Common myeloid progenitor, CD34-positive (primary cell): ENCODE results near the gene TPM2.

Experiments used
- CTCF ChIA-PET: fragments of 350-600 bp; sonication (Branson Sonifier 250); formaldehyde crosslinking; loops from one replicate; lab custom pipeline; 2021; ENCODE audit warnings: antibody characterized with exemption; lab: Charles Lee
- POLR2A ChIA-PET: fragments of 350-600 bp; sonication (Branson Sonifier 250); formaldehyde crosslinking; loops from one replicate; lab custom pipeline; 2021; ENCODE audit warnings: antibody characterized with exemption; lab: Charles Lee
- DNase-seq, 3 donors: peaks; one replicate each; pipeline versions ENCODE4 v3.0.0 to v3.0.0-alpha.2; 2013
- H3K27ac ChIP-seq, 2 experiments: 1 replicate in 1 of 2; 2 replicates in 1 of 2; pipeline ENCODE4 v1.7.0; 2013; ENCODE audit warnings: inconsistent platforms in 2 of 2, low read length in 2 of 2, mild to moderate bottlenecking in 2 of 2, low read depth in 1 of 2, moderate library complexity in 1 of 2; ENCODE audit not compliant: severe bottlenecking in 2 of 2, insufficient read depth in 1 of 2, poor library complexity in 1 of 2
- H3K27me3 ChIP-seq, 5 experiments: replicated peaks in 2 of 5; 1 replicate in 3 of 5; 2 replicates in 2 of 5; pipeline versions ENCODE4 v1.6.1 to v1.7.0; 2013; ENCODE audit warnings: low read length in 4 of 5, mild to moderate bottlenecking in 2 of 5, moderate library complexity in 2 of 5, inconsistent platforms in 1 of 5; ENCODE audit not compliant: insufficient read depth in 5 of 5, control insufficient read depth in 4 of 5
- H3K36me3 ChIP-seq, 4 experiments: 1 replicate in 2 of 4; 2 replicates in 2 of 4; pipeline versions ENCODE4 v1.6.1 to v1.7.0; 2013; ENCODE audit warnings: low read length in 3 of 4, control low read depth in 1 of 4, mild to moderate bottlenecking in 1 of 4; ENCODE audit not compliant: control insufficient read depth in 4 of 4, insufficient read depth in 4 of 4
- H3K4me1 ChIP-seq, 4 experiments: 1 replicate in 3 of 4; 2 replicates in 1 of 4; pipeline versions ENCODE4 v1.6.1 to v1.7.1; 2013; ENCODE audit warnings: low read length in 3 of 4, mild to moderate bottlenecking in 3 of 4, control low read depth in 1 of 4, inconsistent platforms in 1 of 4, moderate library complexity in 1 of 4; ENCODE audit not compliant: control insufficient read depth in 4 of 4, insufficient read depth in 4 of 4; ENCODE audit errors: control extremely low read depth in 1 of 4
- H3K4me3 ChIP-seq, 7 experiments: 1 replicate in 4 of 7; 2 replicates in 3 of 7; pipeline versions ENCODE4 v1.5.1 to v1.7.0; 2013; ENCODE audit warnings: mild to moderate bottlenecking in 7 of 7, low read length in 6 of 7, moderate library complexity in 6 of 7, inconsistent platforms in 2 of 7, low read depth in 2 of 7, control low read depth in 1 of 7; ENCODE audit not compliant: insufficient read depth in 4 of 7, control insufficient read depth in 1 of 7; ENCODE audit errors: extremely low read depth in 1 of 7
- H3K9me3 ChIP-seq, 5 experiments: 1 replicate in 4 of 5; 2 replicates in 1 of 5; pipeline versions ENCODE4 v1.6.1 to v1.7.1; 2013; ENCODE audit warnings: low read length in 4 of 5, mild to moderate bottlenecking in 2 of 5, inconsistent platforms in 1 of 5, low read depth in 1 of 5, moderate library complexity in 1 of 5; ENCODE audit not compliant: control insufficient read depth in 4 of 5, insufficient read depth in 2 of 5; ENCODE audit errors: control extremely low read depth in 1 of 5
- WGBS: methylation state at CpG from one replicate; pipeline ENCODE4 v1.1.5; 2013; ENCODE audit not compliant: insufficient coverage; 5-methylcytosine and 5-hydroxymethylcytosine counted together

TPM2 gene

DNA sequence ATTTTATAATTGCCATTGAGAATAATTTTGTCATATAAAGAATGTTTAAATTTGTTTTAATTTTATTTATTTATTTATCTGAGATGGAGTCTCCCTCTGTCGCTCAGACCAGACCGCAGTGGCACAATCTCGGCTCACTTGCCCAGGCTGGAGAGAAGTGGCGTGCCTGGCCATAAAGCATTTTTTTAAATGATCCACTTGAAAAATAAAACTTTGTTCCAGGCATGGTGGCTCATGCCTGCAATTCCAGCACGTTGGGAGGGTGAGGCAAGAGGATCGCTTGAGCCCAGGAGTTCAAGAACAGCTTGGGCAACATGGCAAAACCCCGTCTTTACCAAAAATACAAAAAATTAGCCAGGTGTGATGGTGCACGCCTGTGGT, 36.9 kb downstream of the TPM2 start:
- Histone ChIP-seq H3K27me3 (no peaks in the 10 kb centered on the region), H3K4me1 (peaks cover 2 to 51% (median 31%) of the 10 kb centered on the region in 4 experiments), H3K4me3 (no peak overlapping the region), H3K27ac (no peak overlapping the region), H3K36me3 (no peaks in the 10 kb centered on the region), H3K9me3 (no peaks in the 10 kb centered on the region)
- 97% methylated on average over 7 of the region's 8 CpGs for WGBS
- POLR2A ChIA-PET, result interaction anchor here (0.6 kb wide), 1 partner anchor 751 kb away, joined by 3 read pairs; no protein-coding TSS in a partner anchor
- no peak for DNase-seq
- CTCF ChIA-PET, result no interaction called here

DNA sequence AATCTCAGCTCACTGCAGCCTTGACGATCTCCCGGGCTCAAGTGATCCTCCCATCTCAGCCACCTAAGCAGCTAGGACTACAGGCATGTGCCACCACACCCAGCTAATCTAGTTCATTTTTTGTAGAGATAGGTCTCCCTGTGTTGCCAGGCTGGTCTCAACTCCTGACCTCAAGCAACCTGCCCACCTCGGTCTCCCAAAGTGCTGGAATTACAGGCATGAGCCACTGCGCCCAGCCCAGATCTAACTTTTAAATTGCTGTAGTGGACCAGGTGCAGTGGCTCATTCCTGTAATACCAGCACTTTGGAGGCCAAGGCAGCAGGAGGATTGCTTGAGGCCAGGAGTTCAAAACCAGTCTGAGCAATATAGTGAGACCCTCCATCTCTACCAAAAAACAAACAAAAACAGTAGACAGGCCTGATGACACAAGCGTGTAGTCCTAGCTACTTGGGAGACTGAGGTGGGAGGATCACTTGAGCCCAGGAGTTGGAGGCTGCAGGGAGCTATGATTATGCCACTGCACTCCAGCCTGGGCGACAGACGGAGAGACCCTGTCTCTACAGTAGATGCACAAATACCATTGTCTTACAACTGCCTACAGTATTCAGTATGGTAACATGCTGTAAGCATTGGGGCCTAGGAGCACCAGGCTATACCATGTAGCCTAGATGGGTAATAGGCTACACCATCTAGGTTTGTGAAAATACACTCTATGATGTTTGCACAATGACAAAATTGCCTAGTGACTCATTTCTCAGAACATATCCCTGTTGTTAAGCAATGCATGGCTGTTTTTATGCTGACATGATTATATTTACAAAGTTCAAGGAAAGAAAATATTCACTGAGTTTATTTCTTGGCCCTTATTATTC, 37.5 kb downstream of the TPM2 start:
- Histone ChIP-seq H3K27ac (no peak overlapping the region), H3K27me3 (no peaks in the 10 kb centered on the region), H3K9me3 (no peaks in the 10 kb centered on the region), H3K4me3 (no peak overlapping the region), H3K4me1 (peaks cover 2 to 51% (median 31%) of the 10 kb centered on the region in 4 experiments), H3K36me3 (no peaks in the 10 kb centered on the region)
- WGBS, result 98% methylated on average over 4 of the region's 7 CpGs
- POLR2A ChIA-PET, result interaction anchor here (0.6 kb wide), 1 partner anchor 751 kb away, joined by 3 read pairs; no protein-coding TSS in a partner anchor
- CTCF ChIA-PET, result no interaction called here
- no peak for DNase-seq

DNA sequence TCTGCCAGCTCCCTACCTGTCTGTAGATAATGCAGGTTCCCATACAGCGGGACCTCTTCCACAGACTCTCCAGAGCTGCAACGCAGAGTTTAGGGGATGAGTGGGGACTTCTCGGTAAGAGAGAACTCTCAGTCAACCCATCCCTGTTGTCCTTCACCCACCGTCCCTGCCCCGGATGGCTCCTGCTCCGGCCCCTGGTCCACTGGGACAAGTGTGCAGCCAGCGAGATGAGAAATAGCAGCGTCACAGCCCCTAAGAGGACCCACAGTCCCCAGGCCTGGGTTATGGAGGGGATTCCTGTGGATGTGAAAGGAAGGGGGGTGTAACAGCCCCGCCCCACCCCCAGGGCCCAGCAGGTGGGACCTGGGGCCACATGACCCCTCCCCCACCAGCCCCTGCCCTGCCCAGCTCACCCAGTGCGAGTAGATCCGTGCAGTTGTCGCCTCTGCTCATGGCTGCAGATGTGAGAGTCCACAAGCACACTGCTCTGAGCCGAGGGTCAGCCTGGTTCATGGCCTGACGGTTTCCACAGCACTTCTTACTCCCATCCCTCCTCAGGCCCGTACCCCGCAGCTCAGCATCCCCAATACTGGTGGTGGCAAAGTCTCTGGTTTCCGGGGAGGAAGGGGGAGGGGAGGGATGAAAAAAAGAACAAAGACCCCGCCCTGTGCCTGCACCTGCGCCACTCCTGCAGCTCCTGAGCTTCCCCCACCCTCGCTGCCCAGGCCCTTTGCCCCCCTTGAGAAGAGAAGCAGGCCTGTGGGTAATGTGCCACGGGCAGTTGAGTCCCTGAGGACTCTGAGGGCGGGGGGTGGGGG, 39.2 kb downstream of the TPM2 start, which contains the start of gene SIT1:
Gene SIT1 (minus strand): TSS at position 591 of the 818 bp plus-strand sequence. CDS start 78 bp downstream, at position 513.
- H3K27me3 ChIP-seq, result no peaks in the 10 kb centered on the region
- H3K4me1 ChIP-seq, result peaks cover 0 to 55% (median 32%) of the 10 kb centered on the region in 4 experiments
- no peaks in the 10 kb centered on the region for H3K9me3 ChIP-seq
- 85% methylated on average over 9 of the region's 22 CpGs for WGBS
- ChIA-PET POLR2A (no interaction called here), CTCF (interaction anchor here (1.1 to 8.5 kb wide), 4 partner anchors 10 to 45 kb away, joined by 4 to 117 read pairs (median 50); partner anchors contain the start of genes ARHGEF39, CCDC107 and RMRP)
- peak within 1 kb of the TSS in 1 of 7 experiments; percentile 19 for H3K4me3 ChIP-seq
- peak within 1 kb of the TSS in 1 of 2 experiments; percentile 32 for H3K27ac ChIP-seq
- no peaks in the 10 kb centered on the region for H3K36me3 ChIP-seq
- no peak for DNase-seq

DNA sequence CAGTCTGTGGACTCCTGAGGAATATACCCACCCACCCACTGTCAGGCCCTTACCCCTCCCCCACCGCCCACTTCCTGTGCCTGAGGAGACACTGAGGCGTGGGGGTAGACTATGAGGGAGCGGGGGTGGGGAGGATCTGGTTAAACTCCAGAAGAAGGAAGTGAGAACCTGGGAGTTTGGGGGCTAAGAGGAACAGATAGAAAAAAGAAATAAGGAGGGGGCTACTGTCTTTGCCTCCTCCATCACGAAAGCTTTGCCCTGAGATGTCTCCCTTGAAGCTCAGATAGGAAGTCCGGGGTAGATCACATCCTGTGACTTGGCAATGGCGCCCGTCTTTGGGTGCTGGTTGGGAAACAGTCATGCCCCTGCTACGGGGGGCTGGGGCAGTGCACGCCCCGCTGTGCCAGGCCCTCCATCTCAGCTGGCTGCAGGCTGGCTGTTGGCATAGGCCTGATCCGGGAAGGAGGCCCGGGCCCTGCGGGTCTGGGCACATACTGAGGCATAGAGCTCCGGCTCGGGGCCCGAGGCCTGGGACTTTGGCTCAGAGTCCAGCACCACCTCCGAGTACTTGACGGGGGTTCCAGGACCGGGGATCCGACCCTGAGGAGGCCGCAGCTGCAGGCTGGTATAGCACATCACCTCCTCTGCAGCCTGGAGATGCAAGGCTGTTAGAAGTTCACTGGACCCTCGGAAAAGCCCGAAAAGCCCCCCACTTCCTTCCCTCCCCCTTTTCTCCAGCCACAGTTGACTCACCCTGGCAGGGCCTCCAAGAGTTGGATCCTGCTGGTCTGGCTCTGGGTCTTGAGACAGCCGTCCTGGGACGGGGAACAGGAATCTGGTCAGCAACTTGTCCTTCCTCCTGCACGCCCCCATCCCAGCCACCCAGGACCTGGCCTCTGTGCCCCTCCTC, 40.0 kb downstream of the TPM2 start:
- H3K36me3 ChIP-seq, result no peaks in the 10 kb centered on the region
- peaks cover 0 to 56% (median 34%) of the 10 kb centered on the region in 4 experiments for H3K4me1 ChIP-seq
- ChIA-PET CTCF (interaction anchor here (1.1 to 8.5 kb wide), 4 partner anchors 11 to 46 kb away, joined by 4 to 117 read pairs (median 50); partner anchors contain the start of genes ARHGEF39, CCDC107 and RMRP), POLR2A (interaction anchor here (0.9 kb wide), 1 partner anchor 25 kb away, joined by 3 read pairs; no protein-coding TSS in a partner anchor)
- H3K27ac ChIP-seq, result peak overlapping the region in 1 of 2 experiments; percentile 32
- DNase-seq, result peak in 2 of 3 donors; percentile 22 to 25
- WGBS, result 86% methylated on average over 23 of the region's 26 CpGs
- no peaks in the 10 kb centered on the region for H3K27me3 ChIP-seq
- peak overlapping the region in 1 of 7 experiments; percentile 19 for H3K4me3 ChIP-seq
- H3K9me3 ChIP-seq, result no peaks in the 10 kb centered on the region

DNA sequence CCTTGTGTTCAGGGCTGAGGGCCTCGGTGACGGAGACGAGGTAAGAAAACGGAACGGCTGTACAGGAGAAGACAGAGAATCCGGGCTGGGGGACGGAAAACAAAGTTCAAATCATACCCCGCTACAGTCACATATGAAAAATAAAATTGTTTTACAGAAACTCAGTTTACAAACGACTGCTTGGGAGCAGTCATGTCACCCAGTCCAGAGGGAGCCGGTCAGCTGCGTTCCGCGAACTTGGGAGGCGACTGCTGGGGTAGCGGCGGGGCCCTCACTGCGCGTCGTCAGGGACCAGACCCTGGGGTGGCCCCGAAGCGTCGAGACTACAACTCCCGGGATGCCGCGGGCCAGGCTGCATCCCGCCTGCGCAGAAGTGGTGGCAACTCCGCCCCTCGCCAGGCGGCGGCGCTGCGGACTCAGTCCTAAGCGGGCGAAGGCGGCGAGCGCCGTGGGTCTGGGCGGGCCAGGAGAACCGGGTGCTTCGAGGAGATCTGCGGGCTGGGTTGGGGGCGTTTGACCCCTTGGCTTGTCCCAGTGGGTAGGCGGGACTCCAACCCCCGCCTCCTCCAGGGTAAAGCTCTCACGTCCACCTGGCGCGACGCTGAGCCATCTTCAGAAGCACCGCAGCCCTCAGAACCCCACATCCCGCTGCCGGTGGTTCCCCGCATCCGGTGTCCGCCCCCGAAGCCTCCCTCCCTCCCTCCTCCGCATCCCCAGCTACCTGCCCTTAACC, 43.0 kb downstream of the TPM2 start:
- ChIA-PET POLR2A (interaction anchor here (0.6 to 2.7 kb wide), 3 partner anchors 11 to 663 kb away, joined by 3 to 14 read pairs (median 3); partner anchors contain the start of genes CCDC107, CREB3, RMRP and TLN1), CTCF (interaction anchor here (0.6 to 8.5 kb wide), 23 partner anchors 11 to 167 kb away, joined by 3 to 117 read pairs (median 6); partner anchors contain the start of genes ARHGEF39, CCDC107, GBA2 and RGP1)
- DNase-seq, result peak; percentile 91 to 94 (median 94)
- under 1% methylated on average over 52 of the region's 58 CpGs for WGBS
- Histone ChIP-seq H3K4me1 (peaks cover 0 to 61% (median 34%) of the 10 kb centered on the region in 4 experiments), H3K27ac (peak overlapping the region; percentile 83 to 87), H3K27me3 (no peaks in the 10 kb centered on the region), H3K9me3 (no peaks in the 10 kb centered on the region), H3K36me3 (no peaks in the 10 kb centered on the region), H3K4me3 (peak overlapping the region; percentile 46 to 91 (median 84))
